Measurements from ENCODE around the gene GRAMD2A. TPM values are rescaled to one million over a fixed set of nuclear protein-coding genes. Genes with fewer than 3 reads are reported as not detected.

GRAMD2A gene
- total RNA-seq, 3 donors from 2014 or later (not counting 1 experiment from before 2014, with no cell fraction given), result not detected

GRCh38 chr15:72141171-72142084, 56.2 kb downstream of the GRAMD2A start:
- DNase-seq, result no peak
- no peaks in the 10 kb centered on the region for H3K36me3 Mint-ChIP-seq
- H3K4me3 ChIP-seq (ENCODE audit: low read length), result no peak overlapping the region
- H3K27me3 Mint-ChIP-seq (ENCODE audit: low read depth in 2 of 2), result no peaks in the 10 kb centered on the region
- WGBS (ENCODE audit: insufficient coverage), result 5% methylated on average over 2 of the region's 4 CpGs
- peak overlapping the region in 1 of 2 donors; percentile 5 for H3K27ac Mint-ChIP-seq
- no peak for TF ChIP-seq CTCF (IDR thresholded peaks at IDR 0.05)
- H3K4me1 Mint-ChIP-seq, result peaks cover 0 to 5% of the 10 kb centered on the region in 2 donors
- no peaks in the 10 kb centered on the region for H3K36me3 ChIP-seq (ENCODE audit: control insufficient read depth, insufficient read depth, low read length)
- intact Hi-C loops (cut with micrococcal nuclease), result no loop called here
- peaks cover 2% of the 10 kb centered on the region for H3K4me1 ChIP-seq (ENCODE audit: control insufficient read depth, insufficient read depth, low read length)
- H3K9me3 Mint-ChIP-seq, result no peaks in the 10 kb centered on the region
- H3K4me3 Mint-ChIP-seq, result no peak overlapping the region
- no peaks in the 10 kb centered on the region for H3K27me3 ChIP-seq (ENCODE audit: control insufficient read depth, insufficient read depth, low read length)
- H3K27ac ChIP-seq (ENCODE audit: low read length), result no peak overlapping the region
- H3K9me3 ChIP-seq (ENCODE audit: control insufficient read depth, insufficient read depth, low read length), result no peaks in the 10 kb centered on the region
- ATAC-seq, result no peak

GRCh38 chr15:72140088-72140487, 57.5 kb downstream of the GRAMD2A start:
- TF ChIP-seq CTCF (IDR thresholded peaks at IDR 0.05), result no peak
- Histone ChIP-seq H3K4me3 (ENCODE audit: low read length) (no peak overlapping the region), H3K36me3 (ENCODE audit: control insufficient read depth, insufficient read depth, low read length) (no peaks in the 10 kb centered on the region), H3K27me3 (ENCODE audit: control insufficient read depth, insufficient read depth, low read length) (no peaks in the 10 kb centered on the region), H3K27ac (ENCODE audit: low read length) (no peak overlapping the region), H3K4me1 (ENCODE audit: control insufficient read depth, insufficient read depth, low read length) (peaks cover 2% of the 10 kb centered on the region), H3K9me3 (ENCODE audit: control insufficient read depth, insufficient read depth, low read length) (no peaks in the 10 kb centered on the region)
- WGBS (ENCODE audit: insufficient coverage), result 100% methylated on average over 2 of the region's 3 CpGs
- H3K9me3 Mint-ChIP-seq, result no peaks in the 10 kb centered on the region
- no peaks in the 10 kb centered on the region for H3K36me3 Mint-ChIP-seq
- H3K4me3 Mint-ChIP-seq, result no peak overlapping the region
- no peak overlapping the region for H3K27ac Mint-ChIP-seq
- DNase-seq (no peak), ATAC-seq (no peak)
- peaks cover 0 to 5% of the 10 kb centered on the region in 2 donors for H3K4me1 Mint-ChIP-seq
- intact Hi-C loops (cut with micrococcal nuclease), result no loop called here
- no peaks in the 10 kb centered on the region for H3K27me3 Mint-ChIP-seq (ENCODE audit: low read depth in 2 of 2)

GRCh38 chr15:72139667-72140066, 57.9 kb downstream of the GRAMD2A start:
- no peaks in the 10 kb centered on the region for H3K9me3 Mint-ChIP-seq

More at GRCh38 chr15:72139667-72140066, 57.9 kb downstream of the GRAMD2A start:
- H3K9me3 ChIP-seq (ENCODE audit: control insufficient read depth, insufficient read depth, low read length), result no peaks in the 10 kb centered on the region
- H3K4me1 ChIP-seq (ENCODE audit: control insufficient read depth, insufficient read depth, low read length), result peaks cover 2% of the 10 kb centered on the region
- Mint-ChIP-seq H3K4me1 (peaks cover 0 to 5% of the 10 kb centered on the region in 2 donors), H3K36me3 (no peaks in the 10 kb centered on the region), H3K27me3 (ENCODE audit: low read depth in 2 of 2) (no peaks in the 10 kb centered on the region), H3K27ac (no peak overlapping the region), H3K4me3 (no peak overlapping the region)
- 97% methylated on average over 4 of the region's 4 CpGs for WGBS (ENCODE audit: insufficient coverage)
- H3K36me3 ChIP-seq (ENCODE audit: control insufficient read depth, insufficient read depth, low read length), result no peaks in the 10 kb centered on the region
- H3K27me3 ChIP-seq (ENCODE audit: control insufficient read depth, insufficient read depth, low read length), result no peaks in the 10 kb centered on the region
- intact Hi-C loops (cut with micrococcal nuclease), result no loop called here
- no peak for TF ChIP-seq CTCF (IDR thresholded peaks at IDR 0.05)
- ATAC-seq, result no peak
- no peak overlapping the region for H3K4me3 ChIP-seq (ENCODE audit: low read length)
- no peak for DNase-seq
- no peak overlapping the region for H3K27ac ChIP-seq (ENCODE audit: low read length)
